IMR-90 (cell line): Measurements from ENCODE around the gene TREM1. TPM values are rescaled to one million over a fixed set of nuclear protein-coding genes. Genes with fewer than 3 reads are reported as not detected.

ENCODE experiments used
- BHLHE40 ChIP-seq: fragments of 150-350 bp; IDR thresholded peaks from 2 replicates; pipeline ENCODE4 v1.6.1; 2016; ENCODE audit warnings: mild to moderate bottlenecking, low read depth, low read length
- MXI1 ChIP-seq: IDR thresholded peaks from 2 replicates; pipeline ENCODE4 v1.6.1; 2012; ENCODE audit warnings: low read depth, mild to moderate bottlenecking, low read length, moderate library complexity, borderline replicate concordance
- polyA plus RNA-seq, 3 experiments: library from polyadenylated mRNA; depleted of rRNA; stranded (reverse); fragments of >200 nt; gene quantifications; 2 replicates each; pipeline ENCODE4 v1.2.3, GENCODE V29; 2012; ENCODE audit warnings: low replicate concordance in 1 of 3
- total RNA-seq: library from RNA; depleted of rRNA; stranded (reverse); fragments of >200 nt; gene quantifications from 2 replicates; pipeline ENCODE4 v1.2.3, GENCODE V29; 2012
- TF ChIP-seq, protein P1 (sequence below): fragments of 150-350 bp; IDR thresholded peaks from 2 replicates; pipeline ENCODE4 v1.6.1; 2016; ENCODE audit warnings: low read depth, mild to moderate bottlenecking, low read length, moderate library complexity, borderline replicate concordance
- TF ChIP-seq, protein P2 (sequence below): fragments of 150-350 bp; IDR thresholded peaks from 2 replicates; pipeline ENCODE4 v1.6.1; 2017; ENCODE audit warnings: mild to moderate bottlenecking, antibody characterized with exemption, low read length, low read depth

The TREM1 gene
- total and polyA plus RNA-seq, 2 of the 4 experiments (the other 2 are of a cell fraction) = not detected

DNA sequence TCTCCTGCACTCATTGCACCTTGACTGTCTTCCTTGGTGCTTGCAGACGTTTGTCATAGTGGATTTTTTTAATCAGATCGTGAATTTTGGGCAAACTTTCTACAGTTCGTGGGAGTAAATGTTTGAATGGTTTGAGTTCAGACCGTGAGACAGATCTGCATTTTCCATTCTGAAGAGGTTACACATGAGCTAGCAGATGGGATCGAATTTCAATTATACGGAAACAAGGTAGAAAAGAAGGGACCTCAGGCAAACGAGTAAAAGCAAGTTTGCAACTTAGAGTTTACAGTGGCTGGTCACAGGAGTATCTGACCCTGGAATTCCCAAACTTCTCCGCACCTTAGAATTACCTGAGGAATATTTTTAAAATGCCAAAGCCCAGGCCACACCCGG is 31.8 kb upstream of the TREM1 start (continued):
- TF ChIP-seq MXI1 = no peak
- TF ChIP-seq BHLHE40 = no peak
- TF ChIP-seq, protein P1, sequence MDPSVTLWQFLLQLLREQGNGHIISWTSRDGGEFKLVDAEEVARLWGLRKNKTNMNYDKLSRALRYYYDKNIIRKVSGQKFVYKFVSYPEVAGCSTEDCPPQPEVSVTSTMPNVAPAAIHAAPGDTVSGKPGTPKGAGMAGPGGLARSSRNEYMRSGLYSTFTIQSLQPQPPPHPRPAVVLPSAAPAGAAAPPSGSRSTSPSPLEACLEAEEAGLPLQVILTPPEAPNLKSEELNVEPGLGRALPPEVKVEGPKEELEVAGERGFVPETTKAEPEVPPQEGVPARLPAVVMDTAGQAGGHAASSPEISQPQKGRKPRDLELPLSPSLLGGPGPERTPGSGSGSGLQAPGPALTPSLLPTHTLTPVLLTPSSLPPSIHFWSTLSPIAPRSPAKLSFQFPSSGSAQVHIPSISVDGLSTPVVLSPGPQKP = no peak
- TF ChIP-seq, protein P2, sequence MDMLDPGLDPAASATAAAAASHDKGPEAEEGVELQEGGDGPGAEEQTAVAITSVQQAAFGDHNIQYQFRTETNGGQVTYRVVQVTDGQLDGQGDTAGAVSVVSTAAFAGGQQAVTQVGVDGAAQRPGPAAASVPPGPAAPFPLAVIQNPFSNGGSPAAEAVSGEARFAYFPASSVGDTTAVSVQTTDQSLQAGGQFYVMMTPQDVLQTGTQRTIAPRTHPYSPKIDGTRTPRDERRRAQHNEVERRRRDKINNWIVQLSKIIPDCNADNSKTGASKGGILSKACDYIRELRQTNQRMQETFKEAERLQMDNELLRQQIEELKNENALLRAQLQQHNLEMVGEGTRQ = no peak
